ENCODE data around the gene PWP2.
"Not testable (repeated sequence)": the region's sequence is repeated elsewhere in the genome, so short reads cannot be mapped to it uniquely, and the experiment has no call there.

PWP2 gene

GRCh38 chr21:44138039-44138438, 30.8 kb downstream of the PWP2 start:
- not testable (repeated sequence) for DNase-seq (ENCODE audit: low spot score)

- DNase-seq (ENCODE audit: low spot score): not testable (repeated sequence)
Measured at GRCh38 chr21:44139787-44140551, 32.8 kb downstream of the PWP2 start.

DNA sequence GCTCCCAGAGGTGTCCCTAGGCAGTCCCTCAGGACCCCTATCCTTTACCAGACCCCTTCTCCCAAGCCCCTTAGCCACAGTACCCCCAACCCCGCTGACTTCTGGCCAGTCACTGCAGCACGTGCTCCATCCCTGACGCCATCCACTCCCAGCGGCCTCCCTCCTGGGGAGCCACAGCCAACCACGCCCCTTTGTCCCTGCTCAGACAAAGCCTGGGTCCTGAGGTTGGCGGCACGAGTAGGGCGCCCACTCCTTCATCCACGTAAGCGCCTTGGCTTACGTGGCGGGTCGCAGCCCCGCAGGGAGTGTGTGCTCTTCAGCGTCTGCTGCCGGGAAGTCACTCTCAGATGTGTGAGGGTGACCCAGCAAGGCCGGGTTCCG, 33.3 kb downstream of the PWP2 start:
- not testable (repeated sequence) for DNase-seq (ENCODE audit: low spot score)

DNA sequence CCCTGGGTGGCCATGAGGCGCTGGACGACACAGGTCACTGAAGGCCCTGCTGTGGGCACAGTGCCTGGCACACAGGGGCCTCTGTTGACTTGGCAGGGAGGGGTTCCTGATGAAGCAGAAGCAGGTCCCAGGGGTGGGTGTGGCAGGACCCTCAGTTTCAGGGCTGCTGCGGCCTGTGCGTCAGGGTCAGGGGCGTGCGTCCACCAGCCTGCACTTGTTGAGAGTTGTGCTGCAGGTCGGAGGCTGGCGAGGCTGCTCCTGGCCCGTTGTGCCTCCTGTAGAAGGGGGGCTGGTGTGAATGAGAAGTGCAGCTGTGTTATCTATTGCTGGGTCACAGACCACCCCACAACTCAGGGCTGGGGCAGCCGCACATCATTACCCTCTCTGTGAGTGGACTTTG, 35.3 kb downstream of the PWP2 start:
- DNase-seq (ENCODE audit: low spot score): not testable (repeated sequence)

DNA sequence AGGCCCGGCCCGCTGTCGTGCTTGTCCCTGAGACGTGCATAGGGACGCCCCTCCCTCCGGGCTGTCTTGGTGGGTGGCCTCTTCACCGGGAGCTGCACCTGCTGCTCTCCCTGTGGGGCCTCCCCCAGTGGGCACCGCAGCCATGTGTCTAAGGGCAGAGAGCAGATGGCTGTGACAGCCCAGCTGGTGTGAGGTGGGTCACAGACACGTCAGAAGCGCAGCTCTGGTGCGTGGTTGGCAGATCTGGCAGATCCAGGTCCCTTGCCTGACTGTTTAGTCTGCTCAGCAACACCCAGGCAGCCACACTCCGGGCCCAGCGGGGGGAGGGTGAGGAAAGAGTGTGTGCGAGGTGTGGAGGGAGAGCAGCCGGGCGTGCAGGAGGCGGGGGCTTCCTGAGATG, 36.2 kb downstream of the PWP2 start:
- not testable (repeated sequence) for DNase-seq (ENCODE audit: low spot score)

GRCh38 chr21:44143996-44144395, 36.8 kb downstream of the PWP2 start:
- DNase-seq (ENCODE audit: low spot score): not testable (repeated sequence)

DNA sequence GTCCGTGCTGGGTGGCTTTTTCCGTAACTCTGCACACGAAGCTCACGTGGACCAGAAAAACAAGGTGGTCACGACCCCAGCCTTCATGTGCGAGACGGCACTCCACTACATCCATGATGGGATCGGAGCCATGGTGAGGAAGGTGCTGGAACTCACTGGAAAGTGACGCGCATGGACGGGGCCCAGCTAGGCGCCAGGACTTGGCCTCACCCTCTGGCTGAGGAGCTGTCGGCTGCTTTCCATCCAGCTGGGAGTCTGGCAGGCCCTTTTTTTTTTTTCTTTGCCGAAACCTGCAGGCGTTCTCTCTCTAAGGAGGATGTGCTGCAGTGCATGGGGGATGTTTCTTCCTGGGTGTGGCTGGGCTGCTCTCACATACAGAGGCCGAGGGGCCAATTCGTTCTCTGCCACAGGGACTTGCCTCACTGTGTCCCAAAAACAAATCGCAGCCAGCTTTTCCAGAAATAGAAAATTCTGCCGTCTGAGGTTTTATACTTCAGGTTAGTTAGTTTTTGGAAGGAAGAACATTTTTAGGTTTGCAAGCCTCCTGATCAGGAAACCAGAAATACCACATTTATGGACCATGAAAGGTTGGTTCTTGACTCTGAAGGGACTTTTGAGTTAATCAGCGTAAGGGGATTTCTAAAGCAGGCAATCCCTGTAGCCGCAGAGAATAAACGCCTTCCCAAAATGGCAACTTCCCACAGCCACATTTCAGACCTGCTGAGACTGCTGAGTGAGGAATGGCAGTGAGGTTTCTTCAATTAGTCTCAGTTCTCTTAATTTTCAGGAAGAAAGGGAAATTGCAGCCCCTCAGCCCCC, 37.8 kb downstream of the PWP2 start:
- DNase-seq (ENCODE audit: low spot score): not testable (repeated sequence)

DNA sequence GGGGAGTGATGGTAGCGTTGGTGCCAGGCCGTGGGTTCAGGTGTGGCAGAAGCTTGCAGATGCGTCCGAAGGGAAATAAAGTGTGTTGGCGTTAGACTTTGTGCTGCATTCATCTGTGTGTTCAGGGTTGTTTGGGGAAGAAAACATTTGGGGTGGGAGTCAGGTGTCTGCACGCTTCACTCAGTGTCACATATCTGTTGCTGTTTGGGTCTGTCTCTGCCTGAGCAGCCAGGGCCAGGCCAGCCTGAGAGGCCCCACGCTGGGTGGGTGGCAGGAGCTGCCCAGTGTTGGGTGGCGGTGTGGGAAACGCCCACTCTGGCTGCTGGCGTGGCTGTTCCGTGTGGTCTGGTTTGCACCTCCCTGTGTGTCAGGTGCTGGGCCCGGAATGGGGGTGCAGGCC, 38.4 kb downstream of the PWP2 start:
- DNase-seq (ENCODE audit: low spot score): not testable (repeated sequence)

GRCh38 chr21:44147108-44147507, 39.9 kb downstream of the PWP2 start:
- not testable (repeated sequence) for DNase-seq (ENCODE audit: low spot score)

- not testable (repeated sequence) for DNase-seq (ENCODE audit: low spot score)
Measured at GRCh38 chr21:44150255-44150654, 43.1 kb downstream of the PWP2 start.

GRCh38 chr21:44153214-44153888, 46.2 kb downstream of the PWP2 start:
- DNase-seq (ENCODE audit: low spot score): not testable (repeated sequence)

- not testable (repeated sequence) for DNase-seq (ENCODE audit: low spot score)
Measured at GRCh38 chr21:44153889-44154228, 46.7 kb downstream of the PWP2 start.

- not testable (repeated sequence) for DNase-seq (ENCODE audit: low spot score)
Measured at GRCh38 chr21:44154816-44155230, 47.6 kb downstream of the PWP2 start.

- DNase-seq (ENCODE audit: low spot score): not testable (repeated sequence)
Measured at GRCh38 chr21:44155231-44155993, 48.2 kb downstream of the PWP2 start.

GRCh38 chr21:44155994-44156380, 48.8 kb downstream of the PWP2 start:
- DNase-seq (ENCODE audit: low spot score): not testable (repeated sequence)

DNA sequence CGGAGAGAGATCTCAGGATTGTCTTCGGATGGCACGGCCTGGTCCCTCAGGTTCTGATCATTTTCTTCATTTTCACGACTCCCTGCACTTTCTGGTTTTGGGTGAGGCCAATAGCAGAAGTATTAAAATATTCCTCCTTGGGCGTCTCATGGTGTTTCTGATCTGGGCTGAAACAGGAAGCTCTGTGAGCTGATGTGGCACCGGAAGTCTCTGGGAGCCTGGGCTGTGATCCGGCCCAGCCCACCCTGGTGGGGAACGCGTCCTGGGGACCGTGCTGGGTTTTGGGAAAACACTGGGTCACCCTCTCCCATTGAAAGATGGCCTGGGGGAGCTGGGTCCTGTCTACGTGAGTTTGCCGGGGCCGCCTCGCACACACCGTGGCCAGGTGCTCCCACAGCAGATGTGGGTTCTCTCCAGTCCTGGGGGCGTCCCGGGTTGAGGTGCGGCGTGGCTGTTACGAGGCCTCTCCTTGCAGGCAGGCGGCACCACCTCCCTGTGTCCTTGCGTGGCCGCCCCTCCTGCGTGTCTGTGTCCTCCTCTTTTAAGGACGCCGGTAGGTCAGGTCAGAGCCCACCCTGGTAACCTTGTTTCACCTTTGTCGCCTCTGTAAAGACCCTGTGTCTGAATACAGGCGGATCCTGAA, 50.4 kb downstream of the PWP2 start:
- DNase-seq (ENCODE audit: low spot score): not testable (repeated sequence)

- not testable (repeated sequence) for DNase-seq (ENCODE audit: low spot score)
Measured at GRCh38 chr21:44158082-44158468, 50.9 kb downstream of the PWP2 start.

GRCh38 chr21:44159349-44160297, 52.4 kb downstream of the PWP2 start:
- DNase-seq (ENCODE audit: low spot score): not testable (repeated sequence)

DNA sequence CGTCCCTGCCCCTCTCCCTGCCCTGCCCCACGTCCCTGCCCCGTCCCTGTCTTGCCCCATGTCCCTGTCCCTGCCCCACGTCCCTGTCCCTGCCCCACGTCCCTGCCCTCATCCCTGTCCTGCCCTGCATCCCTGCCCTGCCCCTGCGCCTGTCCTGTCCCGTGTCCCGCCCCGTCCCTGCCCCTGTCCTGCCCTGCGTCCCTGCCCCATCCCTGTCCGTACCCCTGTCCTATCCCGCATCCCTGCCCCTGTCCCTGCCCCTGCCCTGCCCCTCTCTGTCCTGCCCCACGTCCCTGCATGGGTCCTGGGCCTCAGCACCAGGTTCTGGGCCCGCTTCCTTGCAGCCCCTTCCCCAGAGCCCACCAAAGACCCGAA, 53.1 kb downstream of the PWP2 start:
- not testable (repeated sequence) for DNase-seq (ENCODE audit: low spot score)

GRCh38 chr21:44160821-44161220, 53.6 kb downstream of the PWP2 start:
- not testable (repeated sequence) for DNase-seq (ENCODE audit: low spot score)

Data from AG08396 (cell line).